ENCODE results near the gene KRT6B.

GRCh38 chr12:52418576-52419110 lies 33.3 kb downstream of the KRT6B start:
- TF ChIP-seq EZH2 (IDR thresholded peaks at IDR 0.05; ENCODE audit: borderline replicate concordance, low read depth, low read length, poor library complexity, severe bottlenecking) (no peak), CTCF (conservative IDR thresholded peaks at IDR 0.05; ENCODE audit: low read depth, low read length) (no peak)
